ENCODE measurements around the gene CYP3A4.
"Not testable (repeated sequence)": the region's sequence is repeated elsewhere in the genome, so short reads cannot be mapped to it uniquely, and the experiment has no call there.

Gene CYP3A4

GRCh38 chr7:99791667-99792369, 7.8 kb upstream of the CYP3A4 start:
- DNase-seq, result no peak

GRCh38 chr7:99791021-99791420, 7.0 kb upstream of the CYP3A4 start:
- no peak for DNase-seq

GRCh38 chr7:99790407-99790806, 6.4 kb upstream of the CYP3A4 start:
- DNase-seq, result no peak

- DNase-seq, result no peak
These were observed 5.6 kb upstream of the CYP3A4 start for GRCh38 chr7:99789441-99790070.

GRCh38 chr7:99788554-99788953, 4.6 kb upstream of the CYP3A4 start:
- DNase-seq, result no peak

GRCh38 chr7:99786726-99787335, 2.8 kb upstream of the CYP3A4 start:
- no peak for DNase-seq

GRCh38 chr7:99785654-99786053, 1.7 kb upstream of the CYP3A4 start:
- not testable (repeated sequence) for DNase-seq

- no peak for DNase-seq
These were observed 1.7 kb downstream of the CYP3A4 start for GRCh38 chr7:99782012-99782953.

- DNase-seq, result no peak
These were observed 3.4 kb downstream of the CYP3A4 start for GRCh38 chr7:99780588-99780987.

GRCh38 chr7:99779949-99780348, 4.0 kb downstream of the CYP3A4 start:
- no peak for DNase-seq

- DNase-seq, result no peak
These were observed 5.1 kb downstream of the CYP3A4 start for GRCh38 chr7:99778880-99779279.

GRCh38 chr7:99773395-99773794, 10.6 kb downstream of the CYP3A4 start:
- DNase-seq, result not testable (repeated sequence)

- no peak for DNase-seq
These were observed 11.4 kb downstream of the CYP3A4 start for GRCh38 chr7:99772565-99772964.

GRCh38 chr7:99769494-99769893, 14.5 kb downstream of the CYP3A4 start:
- DNase-seq, result not testable (repeated sequence)

- no peak for DNase-seq
These were observed 15.5 kb downstream of the CYP3A4 start for GRCh38 chr7:99768471-99768870.

GRCh38 chr7:99767662-99768061, 16.3 kb downstream of the CYP3A4 start:
- DNase-seq, result no peak

GRCh38 chr7:99766484-99767099, 17.4 kb downstream of the CYP3A4 start:
- DNase-seq, result no peak

- DNase-seq, result no peak
These were observed 19.5 kb downstream of the CYP3A4 start for GRCh38 chr7:99764478-99764877.

GRCh38 chr7:99762680-99763327, 21.2 kb downstream of the CYP3A4 start:
- DNase-seq, result no peak

- no peak for DNase-seq
These were observed 28.9 kb downstream of the CYP3A4 start for GRCh38 chr7:99755085-99755484.

- DNase-seq, result no peak
These were observed 31.6 kb downstream of the CYP3A4 start for GRCh38 chr7:99752356-99752755.
